Measurements from ENCODE around the gene NPRL2. TPM values are rescaled to one million over a fixed set of nuclear protein-coding genes. Genes with fewer than 3 reads are reported as not detected.

NPRL2 gene
- total RNA-seq, 2 experiments from 2014 or later = 27.9 to 52.5 TPM

DNA sequence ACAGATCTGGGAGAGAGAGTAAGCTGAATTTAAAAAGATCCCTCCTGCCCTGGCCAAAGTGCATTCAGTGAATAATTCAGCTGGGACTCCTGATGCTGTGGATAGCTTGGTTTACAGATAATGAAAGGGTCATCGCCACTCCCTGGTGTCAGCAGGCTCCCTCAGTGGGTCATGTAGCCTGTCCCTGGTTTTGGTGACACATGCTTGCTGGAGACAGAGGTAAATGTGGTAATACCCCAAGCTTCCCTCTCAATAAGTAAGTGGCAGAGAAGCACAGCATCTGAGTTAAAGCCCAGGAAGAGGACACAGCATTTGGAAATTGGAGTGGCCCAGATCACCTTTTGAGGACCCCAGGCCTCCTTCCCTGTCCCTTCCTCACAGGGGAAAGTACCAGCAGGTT lies 6.9 kb upstream of the NPRL2 start:
- no peak for TF ChIP-seq EZH2phosphoT487 (IDR thresholded peaks at IDR 0.05; ENCODE audit: borderline replicate concordance, low read depth, low read length)
- TF ChIP-seq, protein P1, sequence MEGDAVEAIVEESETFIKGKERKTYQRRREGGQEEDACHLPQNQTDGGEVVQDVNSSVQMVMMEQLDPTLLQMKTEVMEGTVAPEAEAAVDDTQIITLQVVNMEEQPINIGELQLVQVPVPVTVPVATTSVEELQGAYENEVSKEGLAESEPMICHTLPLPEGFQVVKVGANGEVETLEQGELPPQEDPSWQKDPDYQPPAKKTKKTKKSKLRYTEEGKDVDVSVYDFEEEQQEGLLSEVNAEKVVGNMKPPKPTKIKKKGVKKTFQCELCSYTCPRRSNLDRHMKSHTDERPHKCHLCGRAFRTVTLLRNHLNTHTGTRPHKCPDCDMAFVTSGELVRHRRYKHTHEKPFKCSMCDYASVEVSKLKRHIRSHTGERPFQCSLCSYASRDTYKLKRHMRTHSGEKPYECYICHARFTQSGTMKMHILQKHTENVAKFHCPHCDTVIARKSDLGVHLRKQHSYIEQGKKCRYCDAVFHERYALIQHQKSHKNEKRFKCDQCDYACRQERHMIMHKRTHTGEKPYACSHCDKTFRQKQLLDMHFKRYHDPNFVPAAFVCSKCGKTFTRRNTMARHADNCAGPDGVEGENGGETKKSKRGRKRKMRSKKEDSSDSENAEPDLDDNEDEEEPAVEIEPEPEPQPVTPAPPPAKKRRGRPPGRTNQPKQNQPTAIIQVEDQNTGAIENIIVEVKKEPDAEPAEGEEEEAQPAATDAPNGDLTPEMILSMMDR (conservative IDR thresholded peaks at IDR 0.05; ENCODE audit: low read length) = no peak
- ChIA-PET POLR2A (interaction anchor here (0.7 to 1.4 kb wide), 3 partner anchors 20 to 122 kb away, joined by 3 to 6 read pairs (median 4); partner anchors contain the start of gene GNAI2), CTCF (ENCODE audit: unreplicated experiment) (no interaction called here)
- Histone ChIP-seq H3K9me3 (ENCODE audit: low read length) (no peaks in the 10 kb centered on the region), H3K79me2 (ENCODE audit: insufficient read depth, low read depth, low read length) (peaks cover 23% of the 10 kb centered on the region; the same call in 1 of the 2 replicates), H2AFZ (ENCODE audit: low read length) (no peak overlapping the region), H3K27ac (ENCODE audit: low read depth, low read length, poor library complexity, severe bottlenecking) (no peak overlapping the region), H4K20me1 (ENCODE audit: insufficient read depth, low read length) (0 out of 2 replicates have a peak, but pooled peaks cover 4% of the 10 kb centered on the region), H3K9me2 (ENCODE audit: insufficient read depth, low read length) (no peaks in the 10 kb centered on the region), H3K4me2 (ENCODE audit: low read length) (peak overlapping the region; percentile 82), H3K4me3 (ENCODE audit: low read depth, low read length, poor library complexity, severe bottlenecking) (peak overlapping the region; percentile 76), H3K4me1 (ENCODE audit: insufficient read depth, low read length, poor library complexity, severe bottlenecking) (peaks cover 40% of the 10 kb centered on the region), H3K36me3 (ENCODE audit: insufficient read depth, low read length) (peaks cover 42% of the 10 kb centered on the region)
- no peak for DNase-seq (ENCODE audit: low spot score)
- intact Hi-C loops (cut with micrococcal nuclease; ENCODE audit: unreplicated experiment) = no loop called here
- BruUV-seq (replicated peaks) = no TSS peak

DNA sequence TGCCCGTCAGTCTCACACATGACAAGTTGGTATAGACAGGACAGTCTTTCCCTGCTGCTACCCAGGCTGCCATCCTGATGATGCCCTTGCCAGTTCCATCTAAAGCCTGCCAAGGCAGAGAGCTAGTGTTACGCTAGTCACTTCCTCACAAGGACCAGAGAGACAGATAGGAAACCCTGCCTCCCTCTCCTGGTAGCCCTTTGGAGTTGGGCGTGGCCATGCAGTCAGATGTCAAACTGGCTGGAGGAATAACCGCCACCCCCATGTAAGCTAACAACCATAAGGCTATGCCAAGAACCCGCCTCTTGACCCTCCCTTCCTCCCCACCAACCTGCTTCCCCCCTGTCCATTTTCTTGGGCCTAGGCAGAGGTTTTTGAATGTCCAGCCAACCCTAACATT lies 6.0 kb upstream of the NPRL2 start:
- Histone ChIP-seq H3K79me2 (ENCODE audit: insufficient read depth, low read depth, low read length) (peaks cover 23% of the 10 kb centered on the region; the same call in 1 of the 2 replicates), H4K20me1 (ENCODE audit: insufficient read depth, low read length) (0 out of 2 replicates have a peak, but pooled peaks cover 4% of the 10 kb centered on the region), H3K36me3 (ENCODE audit: insufficient read depth, low read length) (peaks cover 42% of the 10 kb centered on the region), H3K4me2 (ENCODE audit: low read length) (peak overlapping the region; percentile 82), H3K4me3 (ENCODE audit: low read depth, low read length, poor library complexity, severe bottlenecking) (peak overlapping the region; percentile 76), H3K9me2 (ENCODE audit: insufficient read depth, low read length) (no peaks in the 10 kb centered on the region), H3K9me3 (ENCODE audit: low read length) (no peaks in the 10 kb centered on the region), H2AFZ (ENCODE audit: low read length) (no peak overlapping the region), H3K27ac (ENCODE audit: low read depth, low read length, poor library complexity, severe bottlenecking) (no peak overlapping the region), H3K4me1 (ENCODE audit: insufficient read depth, low read length, poor library complexity, severe bottlenecking) (peaks cover 43% of the 10 kb centered on the region)
- ChIA-PET POLR2A (interaction anchor here (1.0 to 1.4 kb wide), 2 partner anchors 19 to 20 kb away, joined by 4 to 6 read pairs; no protein-coding TSS in a partner anchor), CTCF (ENCODE audit: unreplicated experiment) (no interaction called here)
- TF ChIP-seq, protein P1 (conservative IDR thresholded peaks at IDR 0.05; ENCODE audit: low read length) = no peak
- no peak for TF ChIP-seq EZH2phosphoT487 (IDR thresholded peaks at IDR 0.05; ENCODE audit: borderline replicate concordance, low read depth, low read length)
- intact Hi-C loops (cut with micrococcal nuclease; ENCODE audit: unreplicated experiment) = no loop called here
- no TSS peak for BruUV-seq (replicated peaks)
- DNase-seq (ENCODE audit: low spot score) = no peak

DNA sequence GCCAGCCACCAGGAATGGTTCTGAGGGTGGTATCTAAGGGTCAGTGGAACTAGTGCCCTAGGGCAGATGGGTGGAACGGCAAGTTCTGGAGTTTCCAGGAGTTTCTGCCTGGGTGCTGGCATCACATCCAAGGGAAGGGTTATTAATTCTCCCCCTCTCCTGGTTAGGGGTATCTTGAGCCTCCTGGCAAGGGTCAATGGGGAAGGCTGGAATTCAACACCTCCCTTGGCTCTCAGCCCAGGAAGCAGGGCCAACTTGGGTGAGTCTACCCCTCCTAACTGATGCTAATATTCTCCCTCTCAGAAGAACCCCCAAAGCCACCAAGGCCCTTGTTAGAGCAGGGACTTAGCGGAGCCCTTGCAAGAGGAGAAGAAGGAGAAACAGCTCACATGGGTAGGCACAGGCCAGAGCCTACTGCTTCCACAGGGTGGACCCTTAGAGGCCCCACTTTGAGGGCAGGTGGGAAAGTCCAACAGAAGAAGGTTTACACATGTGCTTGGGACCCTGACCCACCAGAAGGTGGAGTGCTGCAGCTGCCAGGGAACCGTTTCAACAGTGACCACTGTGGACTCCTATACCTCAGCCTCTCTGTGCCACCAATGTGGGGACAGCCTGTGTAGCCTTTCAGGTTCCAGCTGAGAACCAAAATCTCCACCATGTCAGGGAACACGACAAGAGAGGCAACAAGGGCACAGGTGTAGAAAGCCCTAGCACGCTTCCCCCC lies 5.4 kb upstream of the NPRL2 start:
- no peaks in the 10 kb centered on the region for H3K9me3 ChIP-seq (ENCODE audit: low read length)
- no TSS peak for BruUV-seq (replicated peaks)
- H3K36me3 ChIP-seq (ENCODE audit: insufficient read depth, low read length) = peaks cover 42% of the 10 kb centered on the region
- H4K20me1 ChIP-seq (ENCODE audit: insufficient read depth, low read length) = 0 out of 2 replicates have a peak, but pooled peaks cover 4% of the 10 kb centered on the region
- H3K4me1 ChIP-seq (ENCODE audit: insufficient read depth, low read length, poor library complexity, severe bottlenecking) = peaks cover 49% of the 10 kb centered on the region
- no peak for DNase-seq (ENCODE audit: low spot score)
- ChIA-PET POLR2A (interaction anchor here (0.6 kb wide), 1 partner anchor 1128 kb away, joined by 4 read pairs; no protein-coding TSS in a partner anchor), CTCF (ENCODE audit: unreplicated experiment) (no interaction called here)
- no peak overlapping the region for H2AFZ ChIP-seq (ENCODE audit: low read length)
- intact Hi-C loops (cut with micrococcal nuclease; ENCODE audit: unreplicated experiment) = no loop called here
- H3K27ac ChIP-seq (ENCODE audit: low read depth, low read length, poor library complexity, severe bottlenecking) = no peak overlapping the region
- H3K4me3 ChIP-seq (ENCODE audit: low read depth, low read length, poor library complexity, severe bottlenecking) = peak overlapping the region; percentile 76
- peak overlapping the region; percentile 82 for H3K4me2 ChIP-seq (ENCODE audit: low read length)
- TF ChIP-seq EZH2phosphoT487 (IDR thresholded peaks at IDR 0.05; ENCODE audit: borderline replicate concordance, low read depth, low read length) = no peak
- TF ChIP-seq, protein P1 (conservative IDR thresholded peaks at IDR 0.05; ENCODE audit: low read length) = peak; percentile 34
- no peaks in the 10 kb centered on the region for H3K9me2 ChIP-seq (ENCODE audit: insufficient read depth, low read length)
- peaks cover 23% of the 10 kb centered on the region; the same call in 1 of the 2 replicates for H3K79me2 ChIP-seq (ENCODE audit: insufficient read depth, low read depth, low read length)
